ENCODE measurements around the gene ARMH3. TPM values are rescaled to one million over a fixed set of nuclear protein-coding genes. Genes with fewer than 3 reads are reported as not detected.

ARMH3 gene
- total and polyA plus RNA-seq, 10 of the 15 experiments (the other 5 are each of a cell fraction or from before 2014, with no cell fraction given), result 13.0 to 33.0 (median 16.4) TPM

GRCh38 chr10:101843032-101844021 is 212.6 kb downstream of the ARMH3 start, which contains the start of gene KCNIP2:
KCNIP2 (minus strand) TSS chr10:101843800; CDS start chr10:101843568, 232 bp downstream.
- ATAC-seq (peak; percentile 43), FAIRE-seq (no peak), DNase-seq (ENCODE audit: low read depth, low spot score) (no peak)
- Histone ChIP-seq H3K36me3 (ENCODE audit: control insufficient read depth in 2 of 2, insufficient read depth in 2 of 2, low read length in 1 of 2) (peaks cover 2 to 6% of the 10 kb centered on the region in 2 experiments; a peak in 2 of 4 replicates), H3K9me3 (replicated peaks; ENCODE audit: control insufficient read depth, insufficient read depth, low read length) (no peaks in the 10 kb centered on the region), H3K4me1 (ENCODE audit: control insufficient read depth, insufficient read depth, low read length) (peaks cover 23% of the 10 kb centered on the region), H3K27ac (ENCODE audit: control insufficient read depth, insufficient read depth) (no peak within 1 kb of the TSS), H4K20me1 (ENCODE audit: control insufficient read depth, insufficient read depth) (no peaks in the 10 kb centered on the region; the same call in 1 of the 2 replicates), H2AFZ (ENCODE audit: control insufficient read depth, low read depth, low read length) (no peak within 1 kb of the TSS), H3K79me2 (ENCODE audit: control insufficient read depth, insufficient read depth, low read length) (no peaks in the 10 kb centered on the region; the same call in 1 of the 2 replicates), H3K4me2 (ENCODE audit: control insufficient read depth, insufficient read depth) (peak within 1 kb of the TSS; percentile 64), H3K27me3 (replicated peaks in 1 of 2; ENCODE audit: control insufficient read depth in 2 of 2, insufficient read depth in 2 of 2, low read length in 1 of 2) (no peaks in the 10 kb centered on the region), H3K4me3 (peak within 1 kb of the TSS; percentile 42), H3K9ac (ENCODE audit: control insufficient read depth, insufficient read depth, low read length) (no peak within 1 kb of the TSS)
- ChIA-PET RAD21 (ENCODE audit: unreplicated experiment) (interaction anchor here (0.6 to 9.5 kb wide), 15 partner anchors 13 to 256 kb away, joined by 3 to 538 read pairs (median 4); partner anchors contain the start of genes OGA and POLL), SMC1A (ENCODE audit: uncharacterized antibody, unreplicated experiment) (interaction anchor here (1.1 to 13.6 kb wide), 8 partner anchors 16 to 229 kb away, joined by 3 to 407 read pairs (median 26); no protein-coding TSS in a partner anchor), CTCF (interaction anchor here (0.6 to 17.0 kb wide), 12 partner anchors 8 to 241 kb away, joined by 3 to 697 read pairs (median 5); no protein-coding TSS in a partner anchor), POLR2A (interaction anchor here (0.5 to 1.6 kb wide), 4 partner anchors 21 to 252 kb away, joined by 3 to 4 read pairs (median 3); partner anchors contain the start of gene OGA)
- in situ Hi-C loops (cut with MboI) (loop anchor here (5.0 kb wide), 2 partner anchors 164 to 229 kb away; no protein-coding TSS in a partner anchor), intact Hi-C loops (cut with micrococcal nuclease; ENCODE audit: unreplicated experiment) (loop anchor here (5.0 kb wide), 1 partner anchor 59 kb away; no protein-coding TSS in a partner anchor)
- no TSS peak for BruUV-seq (replicated peaks)
- 20% methylated on average over 36 of the region's 60 CpGs for WGBS (ENCODE audit: insufficient coverage, insufficient replicate concordance, low lambda C conversion rate, missing lambda C conversion rate)
- TF ChIP-seq BACH1 (IDR thresholded peaks at IDR 0.05; ENCODE audit: borderline replicate concordance), result peak; percentile 59; the same call in 1 of the 2 replicates
- no peak for TF ChIP-seq EP300 (IDR thresholded peaks at IDR 0.05; ENCODE audit: borderline replicate concordance in 1 of 2, control insufficient read depth in 1 of 2, low read depth in 2 of 2, low read length in 2 of 2)
- TF ChIP-seq CEBPZ (IDR thresholded peaks at IDR 0.05; ENCODE audit: low read depth, low read length), result no peak
- no peak for TF ChIP-seq KLF5 (IDR thresholded peaks at IDR 0.05; ENCODE audit: partially characterized antibody)
- TF ChIP-seq BCL11A (IDR thresholded peaks at IDR 0.05; ENCODE audit: low read depth, low read length), result no peak
- TF ChIP-seq ZBTB40 (IDR thresholded peaks at IDR 0.05; ENCODE audit: borderline replicate concordance), result no peak
- no peak for TF ChIP-seq CEBPB (IDR thresholded peaks at IDR 0.05; ENCODE audit: borderline replicate concordance in 1 of 2, low read depth in 2 of 2, low read length in 2 of 2)
- no peak for TF ChIP-seq ZNF274 (IDR thresholded peaks at IDR 0.05; ENCODE audit: insufficient read depth, insufficient read length)
